ENCODE measurements around the gene LYRM9. TPM values are rescaled to one million over a fixed set of nuclear protein-coding genes. Genes with fewer than 3 reads are reported as not detected.

LYRM9 gene
- polyA plus RNA-seq, result 80.4 and 83.8 TPM in 2 replicates
- 33.1 and 48.0 TPM in 2 replicates for polyA minus RNA-seq

DNA sequence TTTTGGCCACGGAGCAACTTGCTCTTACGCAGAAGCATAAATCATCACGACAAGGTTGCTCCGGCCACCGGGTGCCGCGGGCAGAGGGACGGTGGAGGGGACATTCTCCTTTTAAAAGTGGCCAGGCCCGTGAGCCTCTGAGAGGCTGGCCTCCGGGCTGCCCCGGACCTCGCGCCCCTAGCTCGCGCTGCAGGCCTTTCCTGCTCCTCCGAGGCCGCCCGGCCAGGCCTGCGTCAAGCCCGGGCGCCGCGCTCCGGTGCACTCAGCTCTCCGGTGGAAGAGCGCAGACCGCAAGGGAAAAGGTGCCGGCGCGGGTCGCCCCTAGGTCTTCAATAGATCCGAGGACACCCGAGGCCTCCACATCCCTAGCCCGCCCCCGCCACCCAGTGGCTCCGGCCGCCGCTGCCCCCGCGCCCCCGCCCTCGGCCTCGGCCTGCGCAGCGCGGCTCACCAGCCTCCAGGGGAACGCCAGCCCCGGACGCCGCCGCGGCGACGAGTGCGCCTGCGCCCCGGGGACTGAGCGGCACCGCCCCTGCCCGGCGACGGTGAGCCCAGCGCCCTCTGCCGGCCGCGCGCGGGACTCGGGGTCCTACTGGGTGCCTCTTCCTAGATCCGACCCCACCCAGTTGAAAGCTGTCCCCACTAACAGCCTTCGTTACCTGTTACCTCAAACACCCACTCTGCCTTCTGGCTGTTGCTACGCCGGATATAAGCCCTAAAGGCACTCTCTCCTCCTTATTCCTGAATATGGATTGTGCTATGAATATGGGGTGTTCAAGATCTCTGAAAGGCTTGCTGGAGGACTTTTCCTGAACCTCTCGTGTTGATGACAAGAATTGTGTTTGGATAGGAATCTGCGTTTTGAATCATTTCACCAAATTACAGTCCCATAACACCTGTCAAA lies at the start of gene LYRM9:
LYRM9 (minus strand) TSS at position 500 of the 904 bp plus-strand sequence. CDS start 10,671 bp downstream, outside the sequence.
- H4K20me1 ChIP-seq (ENCODE audit: insufficient read depth), result no peaks in the 10 kb centered on the region
- H3K4me2 ChIP-seq (ENCODE audit: low read length), result peak within 1 kb of the TSS; percentile 78
- H3K27me3 ChIP-seq (ENCODE audit: insufficient read depth, low read depth, low read length), result no peaks in the 10 kb centered on the region
- H2AFZ ChIP-seq (ENCODE audit: low read depth, low read length), result peak within 1 kb of the TSS; percentile 83
- no peaks in the 10 kb centered on the region for H3K9me3 ChIP-seq (ENCODE audit: low read length)
- H3K79me2 ChIP-seq (replicated peaks; ENCODE audit: insufficient read depth, low read length), result no peaks in the 10 kb centered on the region
- no peaks in the 10 kb centered on the region for H3F3A ChIP-seq (ENCODE audit: insufficient read depth, low read length, poor library complexity, severe bottlenecking)
- no peaks in the 10 kb centered on the region for H3K36me3 ChIP-seq (ENCODE audit: insufficient read depth, low read length)
- peak within 1 kb of the TSS; percentile 77 for H3K27ac ChIP-seq (ENCODE audit: low read length)
- H3K9ac ChIP-seq (ENCODE audit: low read length), result peak within 1 kb of the TSS; percentile 85
- TF ChIP-seq MXI1 (conservative IDR thresholded peaks at IDR 0.05; ENCODE audit: poor library complexity, severe bottlenecking), result peak; percentile 48
- TF ChIP-seq POLR2AphosphoS5 (IDR thresholded peaks at IDR 0.05), result peak; percentile 94
- no peak for TF ChIP-seq EZH2 (IDR thresholded peaks at IDR 0.05; ENCODE audit: borderline replicate concordance, insufficient read depth, low read length, poor library complexity, severe bottlenecking)
- TF ChIP-seq, protein P1, sequence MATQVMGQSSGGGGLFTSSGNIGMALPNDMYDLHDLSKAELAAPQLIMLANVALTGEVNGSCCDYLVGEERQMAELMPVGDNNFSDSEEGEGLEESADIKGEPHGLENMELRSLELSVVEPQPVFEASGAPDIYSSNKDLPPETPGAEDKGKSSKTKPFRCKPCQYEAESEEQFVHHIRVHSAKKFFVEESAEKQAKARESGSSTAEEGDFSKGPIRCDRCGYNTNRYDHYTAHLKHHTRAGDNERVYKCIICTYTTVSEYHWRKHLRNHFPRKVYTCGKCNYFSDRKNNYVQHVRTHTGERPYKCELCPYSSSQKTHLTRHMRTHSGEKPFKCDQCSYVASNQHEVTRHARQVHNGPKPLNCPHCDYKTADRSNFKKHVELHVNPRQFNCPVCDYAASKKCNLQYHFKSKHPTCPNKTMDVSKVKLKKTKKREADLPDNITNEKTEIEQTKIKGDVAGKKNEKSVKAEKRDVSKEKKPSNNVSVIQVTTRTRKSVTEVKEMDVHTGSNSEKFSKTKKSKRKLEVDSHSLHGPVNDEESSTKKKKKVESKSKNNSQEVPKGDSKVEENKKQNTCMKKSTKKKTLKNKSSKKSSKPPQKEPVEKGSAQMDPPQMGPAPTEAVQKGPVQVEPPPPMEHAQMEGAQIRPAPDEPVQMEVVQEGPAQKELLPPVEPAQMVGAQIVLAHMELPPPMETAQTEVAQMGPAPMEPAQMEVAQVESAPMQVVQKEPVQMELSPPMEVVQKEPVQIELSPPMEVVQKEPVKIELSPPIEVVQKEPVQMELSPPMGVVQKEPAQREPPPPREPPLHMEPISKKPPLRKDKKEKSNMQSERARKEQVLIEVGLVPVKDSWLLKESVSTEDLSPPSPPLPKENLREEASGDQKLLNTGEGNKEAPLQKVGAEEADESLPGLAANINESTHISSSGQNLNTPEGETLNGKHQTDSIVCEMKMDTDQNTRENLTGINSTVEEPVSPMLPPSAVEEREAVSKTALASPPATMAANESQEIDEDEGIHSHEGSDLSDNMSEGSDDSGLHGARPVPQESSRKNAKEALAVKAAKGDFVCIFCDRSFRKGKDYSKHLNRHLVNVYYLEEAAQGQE (IDR thresholded peaks at IDR 0.05; ENCODE audit: borderline replicate concordance), result no peak
- TF ChIP-seq, protein P2, sequence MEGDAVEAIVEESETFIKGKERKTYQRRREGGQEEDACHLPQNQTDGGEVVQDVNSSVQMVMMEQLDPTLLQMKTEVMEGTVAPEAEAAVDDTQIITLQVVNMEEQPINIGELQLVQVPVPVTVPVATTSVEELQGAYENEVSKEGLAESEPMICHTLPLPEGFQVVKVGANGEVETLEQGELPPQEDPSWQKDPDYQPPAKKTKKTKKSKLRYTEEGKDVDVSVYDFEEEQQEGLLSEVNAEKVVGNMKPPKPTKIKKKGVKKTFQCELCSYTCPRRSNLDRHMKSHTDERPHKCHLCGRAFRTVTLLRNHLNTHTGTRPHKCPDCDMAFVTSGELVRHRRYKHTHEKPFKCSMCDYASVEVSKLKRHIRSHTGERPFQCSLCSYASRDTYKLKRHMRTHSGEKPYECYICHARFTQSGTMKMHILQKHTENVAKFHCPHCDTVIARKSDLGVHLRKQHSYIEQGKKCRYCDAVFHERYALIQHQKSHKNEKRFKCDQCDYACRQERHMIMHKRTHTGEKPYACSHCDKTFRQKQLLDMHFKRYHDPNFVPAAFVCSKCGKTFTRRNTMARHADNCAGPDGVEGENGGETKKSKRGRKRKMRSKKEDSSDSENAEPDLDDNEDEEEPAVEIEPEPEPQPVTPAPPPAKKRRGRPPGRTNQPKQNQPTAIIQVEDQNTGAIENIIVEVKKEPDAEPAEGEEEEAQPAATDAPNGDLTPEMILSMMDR (IDR thresholded peaks at IDR 0.05; ENCODE audit: poor library complexity, severe bottlenecking), result peak; percentile 98
- TF ChIP-seq RAD21 (conservative IDR thresholded peaks at IDR 0.05), result peak; percentile 72
- peak; percentile 84 for TF ChIP-seq SMC3 (conservative IDR thresholded peaks at IDR 0.05; ENCODE audit: poor library complexity)
- TF ChIP-seq EP300 (conservative IDR thresholded peaks at IDR 0.05; ENCODE audit: poor library complexity, severe bottlenecking), result peak; percentile 14
- peak within 1 kb of the TSS; percentile 88 for H3K4me3 ChIP-seq (ENCODE audit: low read length)
- no peaks in the 10 kb centered on the region for H3K9me2 ChIP-seq (ENCODE audit: insufficient read depth, low read length)

DNA sequence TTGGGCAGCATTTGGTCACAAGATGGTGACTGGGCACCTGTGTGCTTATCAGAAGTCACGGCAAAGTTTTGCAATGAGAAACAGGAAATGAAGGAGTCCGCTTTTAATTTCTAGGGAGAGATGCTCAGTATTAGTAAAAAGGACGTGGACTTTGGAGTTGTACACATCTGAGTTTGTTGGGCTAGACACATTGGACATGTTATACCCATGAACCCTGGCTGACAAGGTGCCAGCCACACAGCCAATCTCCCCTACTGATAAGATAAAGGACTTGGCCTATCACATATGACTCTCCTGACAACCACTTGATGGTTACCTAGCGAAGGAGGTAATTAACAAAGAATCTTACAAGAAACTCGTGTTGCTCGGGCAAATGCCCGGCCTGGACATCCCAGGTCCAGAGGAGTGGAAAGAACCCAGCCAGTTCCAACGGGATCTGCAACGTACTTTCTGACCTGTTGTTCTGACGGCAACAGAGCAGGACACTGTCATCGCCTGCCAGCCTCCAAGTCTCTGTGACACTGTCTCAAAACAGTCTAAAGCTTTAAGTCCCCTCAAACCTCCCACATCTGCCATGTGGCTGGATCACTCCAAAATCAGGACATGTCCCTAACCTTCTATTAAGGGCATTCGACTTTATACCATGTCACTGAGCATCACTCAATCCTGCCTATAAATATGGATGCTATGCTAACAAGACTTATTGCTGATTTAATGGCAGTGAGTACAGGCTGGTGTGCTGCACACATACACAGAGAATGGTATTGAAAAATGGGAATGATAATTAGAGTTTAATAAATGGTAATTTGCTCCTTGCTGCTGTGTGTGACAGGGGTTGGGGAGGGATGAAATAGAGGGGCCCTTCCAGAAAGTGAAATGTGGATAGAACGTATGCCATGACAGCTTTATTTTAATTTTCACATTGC lies 47.6 kb upstream of the LYRM9 start:
- H3K9ac ChIP-seq (ENCODE audit: low read length), result no peak overlapping the region
- no peaks in the 10 kb centered on the region for H3K79me2 ChIP-seq (replicated peaks; ENCODE audit: insufficient read depth, low read length)
- H3K4me3 ChIP-seq (ENCODE audit: low read length), result peak overlapping the region; percentile 13
- no peaks in the 10 kb centered on the region for H3K9me3 ChIP-seq (ENCODE audit: low read length)
- H3K36me3 ChIP-seq (ENCODE audit: insufficient read depth, low read length), result no peaks in the 10 kb centered on the region
- no peaks in the 10 kb centered on the region for H4K20me1 ChIP-seq (ENCODE audit: insufficient read depth)
- no peaks in the 10 kb centered on the region for H3K27me3 ChIP-seq (ENCODE audit: insufficient read depth, low read depth, low read length)
- H3K4me2 ChIP-seq (ENCODE audit: low read length), result no peak overlapping the region
- no peaks in the 10 kb centered on the region for H3F3A ChIP-seq (ENCODE audit: insufficient read depth, low read length, poor library complexity, severe bottlenecking)
- H3K27ac ChIP-seq (ENCODE audit: low read length), result peak overlapping the region; percentile 33
- TF ChIP-seq, protein P1 (IDR thresholded peaks at IDR 0.05; ENCODE audit: borderline replicate concordance), result no peak
- no peak for TF ChIP-seq EZH2 (IDR thresholded peaks at IDR 0.05; ENCODE audit: borderline replicate concordance, insufficient read depth, low read length, poor library complexity, severe bottlenecking)
- TF ChIP-seq POLR2AphosphoS5 (IDR thresholded peaks at IDR 0.05), result no peak
- H3K9me2 ChIP-seq (ENCODE audit: insufficient read depth, low read length), result no peaks in the 10 kb centered on the region
- H2AFZ ChIP-seq (ENCODE audit: low read depth, low read length), result no peak overlapping the region
